Neural crest cell (in vitro differentiated cells): ENCODE measurements around the gene PRKCE. TPM values are rescaled to one million over a fixed set of nuclear protein-coding genes. Genes with fewer than 3 reads are reported as not detected.

Source experiments
- DNase-seq: peaks from one replicate; pipeline ENCODE4 v3.0.0; 2021; ENCODE audit warnings: low read depth, mixed read lengths, low spot score
- H3K27ac Mint-ChIP-seq: one replicate; pipeline ENCODE4 v1.8.0; 2021; ENCODE audit warnings: mild to moderate bottlenecking, mixed read lengths; ENCODE audit not compliant: unreplicated experiment
- H3K27me3 Mint-ChIP-seq: 2 replicates; pipeline ENCODE4 v1.8.0; 2021; ENCODE audit warnings: low read depth, mild to moderate bottlenecking, mixed read lengths
- H3K36me3 Mint-ChIP-seq: 2 replicates; pipeline ENCODE4 v1.8.0; 2021; ENCODE audit warnings: low read depth, mild to moderate bottlenecking, mixed read lengths
- H3K4me1 Mint-ChIP-seq: 2 replicates; pipeline ENCODE4 v1.8.0; 2021; ENCODE audit warnings: mixed read lengths
- H3K4me3 Mint-ChIP-seq: one replicate; pipeline ENCODE4 v1.8.0; 2021; ENCODE audit warnings: mild to moderate bottlenecking, mixed read lengths
- H3K9me3 Mint-ChIP-seq: 2 replicates; pipeline ENCODE4 v1.8.0; 2021; ENCODE audit warnings: mixed read lengths
- CTCF ChIP-seq: fragments of 200-600 bp; sonication (generic); conservative IDR thresholded peaks from 2 replicates; pipeline ENCODE4 v1.5.0; 2021; ENCODE audit warnings: antibody characterized with exemption, mild to moderate bottlenecking
- total RNA-seq: library from RNA; stranded (reverse); gene quantifications from 2 replicates; pipeline ENCODE4 v1.2.1, GENCODE V29; 2021

Gene PRKCE
- total RNA-seq, 1 donor from 2014 or later: 15.6 TPM

DNA sequence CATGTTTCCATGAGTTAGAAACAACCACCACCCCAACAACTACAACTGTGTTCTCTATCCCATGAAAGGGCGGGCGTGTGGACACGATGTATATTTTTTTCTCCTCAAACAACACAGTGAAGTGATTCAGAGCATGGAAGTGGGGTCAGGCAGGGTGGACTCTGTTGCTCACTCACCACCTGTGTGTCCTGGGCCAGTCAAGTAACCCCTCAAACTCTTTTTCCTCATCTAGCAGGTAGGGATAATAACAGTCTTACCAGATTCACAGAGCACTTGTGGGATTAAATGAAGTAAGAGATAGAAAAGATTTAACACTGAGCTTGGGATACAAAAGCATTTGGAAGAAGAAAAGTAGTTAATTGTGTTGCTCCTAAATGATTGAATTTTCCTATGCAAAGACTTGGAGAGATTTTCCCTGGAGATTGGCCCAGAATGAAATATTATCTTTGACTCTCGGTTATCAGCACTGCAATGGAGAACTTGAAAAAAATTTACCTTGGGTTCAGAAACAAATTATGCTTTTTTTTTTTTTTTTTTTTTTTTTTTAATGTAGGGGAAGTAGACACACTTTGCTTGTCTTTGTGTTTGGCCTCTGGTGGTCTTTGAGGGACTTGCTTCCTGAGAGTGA is 483.9 kb downstream of the PRKCE start:
- DNase-seq: no peak
- H3K4me1 Mint-ChIP-seq: peaks cover 14% of the 10 kb centered on the region
- H3K36me3 Mint-ChIP-seq: peaks cover 4% of the 10 kb centered on the region
- no peak overlapping the region for H3K27ac Mint-ChIP-seq
- no peaks in the 10 kb centered on the region for H3K9me3 Mint-ChIP-seq
- no peak for TF ChIP-seq CTCF
- no peaks in the 10 kb centered on the region for H3K27me3 Mint-ChIP-seq
- H3K4me3 Mint-ChIP-seq: no peak overlapping the region

- peaks cover 14% of the 10 kb centered on the region for H3K4me1 Mint-ChIP-seq
- H3K27ac Mint-ChIP-seq: no peak overlapping the region
- H3K36me3 Mint-ChIP-seq: peaks cover 4% of the 10 kb centered on the region
- no peak overlapping the region for H3K4me3 Mint-ChIP-seq
- DNase-seq: no peak
- TF ChIP-seq CTCF: no peak
- no peaks in the 10 kb centered on the region for H3K27me3 Mint-ChIP-seq
- H3K9me3 Mint-ChIP-seq: no peaks in the 10 kb centered on the region
Measured at GRCh38 chr2:46135958-46136357, 484.5 kb downstream of the PRKCE start.

DNA sequence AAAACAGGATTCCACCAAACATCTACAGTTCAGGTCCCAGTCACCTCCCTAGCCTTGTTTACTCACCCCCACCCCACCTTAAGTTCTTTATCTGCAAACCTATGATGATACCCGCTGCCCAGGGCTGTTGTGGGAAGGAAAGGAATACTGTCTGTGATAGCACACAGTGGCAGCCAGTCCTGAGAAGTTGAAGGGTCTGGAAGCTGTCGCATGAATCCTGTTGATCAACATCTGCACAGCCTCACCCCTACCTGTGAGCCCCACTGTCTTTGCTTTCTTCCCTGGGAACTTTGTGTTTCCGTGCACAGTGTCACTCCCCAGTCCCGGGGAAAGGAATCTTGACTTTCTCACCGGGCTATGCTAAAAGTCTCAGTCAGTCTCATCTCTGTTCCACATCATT is 485.0 kb downstream of the PRKCE start:
- no peaks in the 10 kb centered on the region for H3K27me3 Mint-ChIP-seq
- no peak for DNase-seq
- no peak overlapping the region for H3K4me3 Mint-ChIP-seq
- H3K36me3 Mint-ChIP-seq: peaks cover 4% of the 10 kb centered on the region
- no peaks in the 10 kb centered on the region for H3K9me3 Mint-ChIP-seq
- peaks cover 14% of the 10 kb centered on the region for H3K4me1 Mint-ChIP-seq
- H3K27ac Mint-ChIP-seq: no peak overlapping the region
- no peak for TF ChIP-seq CTCF

DNA sequence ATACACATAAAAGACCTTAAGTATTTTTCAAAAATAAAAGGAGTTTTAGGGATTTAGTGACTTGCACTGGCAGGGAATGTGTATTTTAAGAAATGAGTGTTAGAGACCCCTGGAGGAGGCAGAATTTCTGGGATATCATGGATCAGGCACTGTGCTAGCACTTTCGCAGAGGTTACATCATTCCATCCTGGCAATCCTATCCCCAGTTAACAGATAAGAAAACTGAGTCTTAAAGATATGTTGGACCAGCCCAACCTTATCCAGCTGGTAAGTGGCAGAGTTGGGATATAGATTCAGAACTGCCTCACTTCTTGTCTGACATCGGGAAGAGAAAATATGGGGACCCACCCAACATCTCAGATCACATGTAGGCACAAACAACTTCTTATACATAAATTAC is 485.5 kb downstream of the PRKCE start:
- Mint-ChIP-seq H3K4me1 (peaks cover 14% of the 10 kb centered on the region), H3K4me3 (no peak overlapping the region), H3K27ac (no peak overlapping the region), H3K27me3 (no peaks in the 10 kb centered on the region), H3K36me3 (peaks cover 4% of the 10 kb centered on the region), H3K9me3 (no peaks in the 10 kb centered on the region)
- TF ChIP-seq CTCF: no peak
- no peak for DNase-seq

- H3K27me3 Mint-ChIP-seq: no peaks in the 10 kb centered on the region
- H3K4me3 Mint-ChIP-seq: no peak overlapping the region
- H3K27ac Mint-ChIP-seq: no peak overlapping the region
- peaks cover 6% of the 10 kb centered on the region for H3K36me3 Mint-ChIP-seq
- no peaks in the 10 kb centered on the region for H3K9me3 Mint-ChIP-seq
- no peak for TF ChIP-seq CTCF
- H3K4me1 Mint-ChIP-seq: no peaks in the 10 kb centered on the region
- no peak for DNase-seq
Measured at GRCh38 chr2:46142546-46143428, 491.3 kb downstream of the PRKCE start.
